HG03097 (cell line): ENCODE results near the gene SWI5.
"Not testable (repeated sequence)": the region's sequence is repeated elsewhere in the genome, so short reads cannot be mapped to it uniquely, and the experiment has no call there.

ENCODE experiments used
- ATAC-seq: cut with Tn5 transposase; IDR thresholded peaks from one replicate; pipeline ENCODE4 v1.9.1; 2021; ENCODE audit not compliant: unreplicated experiment, low FRiP score

SWI5 gene

DNA sequence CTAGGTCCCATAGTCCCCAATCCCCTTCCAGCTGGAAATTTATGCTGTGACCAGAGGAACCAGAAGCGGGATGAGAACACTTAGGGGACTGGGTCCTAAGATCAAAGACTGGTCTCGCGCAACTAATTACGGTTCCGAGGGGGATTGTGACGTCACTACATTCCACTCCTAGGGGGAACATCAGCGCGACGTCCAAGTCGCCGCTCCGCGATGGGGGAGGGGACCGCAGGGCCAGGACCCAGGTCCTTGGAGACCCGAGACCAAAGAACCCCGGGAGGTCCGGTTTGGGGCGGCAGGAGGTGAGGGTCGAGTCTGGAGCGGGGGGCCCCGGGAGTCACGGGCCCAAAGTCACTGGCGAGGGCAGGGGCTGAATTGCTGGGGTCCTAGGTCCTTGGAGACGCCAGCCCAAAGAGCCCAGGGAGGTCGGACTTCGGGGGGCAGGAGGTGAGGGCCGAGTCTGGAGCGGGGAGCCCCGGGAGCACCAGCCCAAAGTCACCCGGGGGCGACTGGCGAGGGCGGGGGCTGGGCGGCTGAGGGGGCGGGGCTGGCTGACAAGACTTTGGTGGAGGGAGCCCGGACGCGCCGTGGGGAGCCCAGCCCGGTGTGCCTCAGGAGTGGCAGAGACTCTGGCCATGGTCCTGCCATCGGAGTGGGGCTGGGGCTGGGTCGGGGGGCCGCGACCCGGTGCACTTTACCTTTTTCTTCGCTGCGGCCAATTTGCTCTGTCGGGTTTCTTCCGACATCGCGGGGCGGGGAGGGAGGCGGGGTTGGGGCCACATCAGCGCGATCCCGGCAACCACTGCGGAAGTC, 673 bp upstream of the SWI5 start, which contains the start of gene GOLGA2:
Gene GOLGA2 (minus strand): TSS at position 810 of the 810 bp plus-strand sequence. CDS start 31 bp downstream, at position 779.
- ATAC-seq, result peak; percentile 35

DNA sequence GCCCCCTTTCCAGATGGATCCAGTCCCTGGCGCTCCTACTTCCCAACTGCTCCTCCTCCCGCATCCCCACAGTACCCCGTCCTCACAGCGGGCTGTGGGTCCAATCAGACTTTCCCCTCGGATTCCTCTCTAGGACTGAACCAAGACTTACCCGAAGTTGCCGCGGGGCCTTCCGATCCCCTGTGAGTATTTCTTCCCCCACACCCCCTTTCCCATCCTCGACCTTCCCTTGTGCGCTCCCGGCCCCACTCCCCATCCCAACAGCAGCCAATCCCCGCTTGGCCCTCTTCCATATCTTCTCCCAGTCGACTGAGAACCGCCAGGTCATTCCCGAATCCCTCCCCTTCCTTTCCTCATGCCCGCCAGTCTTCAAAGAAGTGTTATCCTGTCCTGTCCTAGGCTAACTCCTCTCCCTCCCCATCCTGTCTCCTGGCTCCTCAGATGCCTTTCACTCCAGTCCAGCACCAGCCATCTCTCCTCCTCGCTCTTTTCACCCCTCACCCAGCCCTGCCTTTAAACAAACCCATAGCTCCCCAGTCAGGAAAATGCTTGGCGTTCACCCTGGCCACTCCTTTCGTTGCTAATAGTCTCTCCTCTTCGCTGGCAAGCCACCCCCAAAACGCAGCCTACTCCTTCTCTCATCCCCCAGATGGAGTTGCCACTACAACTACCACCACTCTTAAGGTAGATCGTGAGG, 646 bp downstream of the SWI5 start:
- no peak for ATAC-seq

DNA sequence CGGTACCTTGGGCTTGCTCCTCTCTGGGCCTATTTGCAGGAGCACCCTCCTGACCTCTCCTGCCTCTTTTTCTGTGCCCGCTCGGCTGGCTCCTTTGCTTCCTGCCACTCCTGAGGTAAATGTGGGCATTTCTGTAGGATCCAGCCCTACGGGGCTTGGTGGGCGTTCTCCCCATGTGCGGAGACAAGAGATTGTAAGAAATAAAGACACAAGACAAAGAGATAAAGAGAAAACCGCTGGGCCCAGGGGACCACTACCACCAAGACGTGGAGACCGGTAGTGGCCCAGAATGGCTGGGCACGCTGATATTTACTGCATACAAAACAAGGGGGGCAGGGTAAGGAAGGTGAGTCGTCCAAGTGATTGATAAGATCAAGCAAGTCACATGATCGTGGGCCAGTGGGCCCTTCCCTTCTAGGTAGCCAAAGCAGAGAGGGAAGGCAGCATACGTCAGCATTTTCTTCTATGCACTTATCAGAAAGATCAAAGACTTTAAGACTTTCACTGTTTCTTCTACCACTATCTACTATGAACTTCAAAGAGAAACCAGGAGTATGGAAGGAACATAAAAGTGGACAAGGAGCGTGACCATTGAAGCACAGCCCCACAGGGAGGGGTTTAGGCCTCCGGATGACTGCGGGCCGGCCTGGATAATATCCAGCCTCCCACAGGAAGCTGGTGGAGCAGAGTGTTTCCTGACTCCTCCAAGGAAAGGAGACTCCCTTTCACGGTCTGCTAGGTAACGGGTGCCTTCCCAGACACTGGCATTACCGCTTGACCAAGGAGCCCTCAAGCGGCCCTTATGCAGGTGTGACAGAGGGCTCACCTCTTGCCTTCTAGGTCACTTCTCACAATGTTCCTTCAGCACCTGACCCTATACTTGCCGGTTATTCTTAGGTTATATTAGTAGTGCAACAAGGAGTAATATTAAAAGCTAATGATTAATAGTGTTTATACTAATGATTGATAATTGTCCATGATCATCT, 3.3 kb downstream of the SWI5 start:
- ATAC-seq, result not testable (repeated sequence)

DNA sequence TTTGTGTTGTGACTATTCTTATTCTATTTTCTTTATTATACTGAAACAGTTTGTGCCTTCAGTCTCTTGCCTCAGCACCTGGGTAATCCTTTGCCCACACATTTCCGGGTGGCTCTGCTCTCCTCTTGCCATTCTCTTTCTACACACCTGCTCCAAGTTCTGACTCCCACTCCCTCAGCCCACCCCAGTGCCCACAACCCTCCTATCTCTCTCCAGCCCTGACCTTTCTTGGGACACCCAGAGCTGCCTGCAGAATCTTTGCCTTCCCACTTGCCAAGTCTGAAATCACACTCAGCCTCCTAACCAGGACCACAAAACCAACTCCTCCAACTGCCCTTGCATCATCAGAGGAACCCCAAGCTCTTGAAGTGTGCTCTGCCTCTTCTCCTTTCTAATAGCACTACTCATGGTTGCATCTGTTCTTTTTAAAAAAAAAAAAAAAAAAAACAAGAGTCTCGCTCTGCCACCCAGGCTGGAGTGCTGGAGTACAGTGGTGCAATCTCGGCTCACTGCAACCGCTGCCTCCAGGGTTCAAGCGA, 4.1 kb downstream of the SWI5 start:
- no peak for ATAC-seq

DNA sequence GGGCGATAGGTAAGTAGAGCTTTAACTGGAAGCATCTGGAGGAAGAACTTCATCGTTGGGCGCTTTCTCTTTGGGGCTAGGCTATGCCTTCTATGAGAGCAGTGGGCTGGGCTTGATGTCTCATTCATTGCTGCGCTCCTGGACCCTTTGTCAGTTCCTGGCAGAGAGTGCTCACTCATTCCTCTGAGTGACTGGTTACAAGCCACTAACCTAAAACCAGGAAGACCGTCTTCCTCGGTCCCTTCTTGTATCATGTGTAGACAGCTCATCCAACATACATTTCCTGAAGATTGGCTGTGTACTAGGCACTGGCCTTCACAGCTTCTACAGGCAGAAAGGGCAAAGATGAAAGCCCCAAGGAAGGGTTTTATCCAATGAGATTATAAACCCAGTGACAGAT, 6.4 kb downstream of the SWI5 start:
- ATAC-seq, result no peak

DNA sequence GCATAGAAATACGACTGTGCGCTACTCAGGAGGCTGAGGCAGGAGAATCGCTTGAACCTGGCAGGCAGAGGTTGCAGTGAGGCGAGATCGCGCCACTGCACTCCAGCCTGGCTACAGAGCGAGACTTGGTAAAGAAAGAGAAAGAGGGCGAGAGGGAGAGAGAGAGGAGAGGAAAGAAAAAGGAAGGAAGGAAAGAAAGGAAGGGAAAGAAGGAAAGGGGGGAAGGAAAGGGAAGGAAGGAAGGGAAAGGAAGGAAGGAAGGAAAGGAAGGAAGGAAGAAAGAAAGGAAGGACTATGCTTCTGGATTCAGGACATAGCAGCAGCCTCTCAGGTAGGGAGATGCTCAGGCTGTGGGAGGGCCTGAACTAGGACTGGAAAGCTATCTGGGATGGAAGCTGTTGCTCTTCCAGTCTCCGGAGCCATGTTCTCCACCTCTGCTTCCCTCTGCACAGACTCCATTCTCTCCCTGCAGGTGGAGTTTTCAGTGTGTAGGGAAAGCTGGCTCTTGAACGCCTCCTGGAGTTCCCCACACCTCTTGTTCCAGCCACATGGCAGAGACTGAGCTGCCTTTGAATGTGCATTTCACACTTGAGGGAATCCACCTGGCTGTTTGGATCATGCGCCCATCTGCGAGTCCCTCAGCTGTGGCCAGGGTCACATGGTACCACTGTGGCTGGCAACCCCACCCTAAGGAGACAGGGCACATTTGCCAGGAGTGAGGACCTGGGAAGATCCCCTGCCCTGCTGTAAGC, 9.1 kb downstream of the SWI5 start:
- no peak for ATAC-seq

DNA sequence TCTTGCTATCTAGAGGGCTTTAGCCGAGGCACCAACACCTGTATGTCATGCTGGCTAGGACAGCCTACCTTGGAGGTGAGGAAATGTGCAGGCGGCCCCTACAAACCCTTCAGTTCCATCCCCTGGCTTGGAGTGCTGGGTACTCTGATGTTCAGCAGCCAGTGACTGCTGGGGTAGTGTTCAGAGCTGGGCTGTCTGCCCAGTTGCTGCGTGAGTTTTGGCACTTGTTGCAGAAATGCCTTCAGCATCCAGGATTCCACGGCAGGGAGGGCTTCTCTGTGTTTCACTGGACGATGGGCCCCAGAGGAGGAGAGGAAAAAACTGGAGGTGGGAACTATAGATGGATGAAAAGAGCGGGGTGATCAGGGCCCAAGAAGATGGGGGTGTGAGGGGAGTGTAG, 10.4 kb downstream of the SWI5 start:
- no peak for ATAC-seq

DNA sequence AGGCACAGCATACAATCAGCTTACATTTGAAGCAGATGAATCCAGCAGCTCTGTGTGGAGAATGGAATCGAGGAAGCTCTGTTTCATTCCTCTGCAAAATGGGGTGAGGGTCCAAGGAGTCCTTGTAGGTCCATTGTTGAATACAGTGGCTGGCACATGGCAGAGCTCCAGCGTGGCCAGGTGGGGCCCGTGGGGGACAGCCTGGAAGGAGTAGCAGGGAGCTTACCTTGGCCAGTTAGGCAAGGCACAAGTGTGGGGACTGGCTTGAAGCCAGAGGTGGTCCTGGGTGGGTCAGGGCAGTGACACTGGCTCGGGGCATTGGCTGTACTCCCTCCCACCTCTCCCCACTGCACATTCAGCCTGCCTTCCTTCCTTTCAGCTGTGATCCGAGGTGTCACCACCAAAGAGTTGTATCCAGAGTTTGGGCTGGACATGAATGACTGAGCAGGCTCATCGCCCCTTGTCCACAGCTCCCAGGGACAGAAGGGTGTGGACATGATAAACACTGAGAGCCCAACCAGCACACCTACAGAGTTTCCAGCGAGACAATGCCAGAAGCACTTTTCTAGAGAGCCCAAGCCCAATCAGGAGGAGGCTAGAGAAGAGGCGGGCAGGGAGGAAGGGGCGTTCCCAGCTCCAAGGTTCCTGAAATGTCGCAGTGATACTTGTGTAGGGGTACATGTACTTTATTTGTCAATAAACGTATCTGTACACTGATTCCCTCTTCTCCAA, 12.4 kb downstream of the SWI5 start:
- ATAC-seq, result no peak

DNA sequence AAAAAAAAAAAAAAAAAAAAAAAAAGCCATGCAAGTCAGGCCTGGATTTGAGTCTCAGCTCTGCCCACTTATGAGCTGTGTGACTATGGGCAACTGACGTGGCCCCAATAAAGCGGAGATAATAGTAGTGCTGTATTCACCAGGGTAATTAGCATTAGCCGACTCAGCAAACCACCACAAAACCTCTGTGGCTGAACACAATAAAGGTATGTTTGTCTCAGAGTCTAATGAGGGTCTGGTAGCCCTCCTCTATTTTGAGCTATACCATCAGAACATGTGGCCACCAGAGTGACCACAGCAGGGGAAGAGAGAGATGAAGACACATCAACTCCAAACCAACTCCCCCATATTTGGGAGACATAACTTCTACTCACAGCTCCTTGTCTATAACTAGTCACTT, 15.9 kb downstream of the SWI5 start:
- ATAC-seq, result no peak

DNA sequence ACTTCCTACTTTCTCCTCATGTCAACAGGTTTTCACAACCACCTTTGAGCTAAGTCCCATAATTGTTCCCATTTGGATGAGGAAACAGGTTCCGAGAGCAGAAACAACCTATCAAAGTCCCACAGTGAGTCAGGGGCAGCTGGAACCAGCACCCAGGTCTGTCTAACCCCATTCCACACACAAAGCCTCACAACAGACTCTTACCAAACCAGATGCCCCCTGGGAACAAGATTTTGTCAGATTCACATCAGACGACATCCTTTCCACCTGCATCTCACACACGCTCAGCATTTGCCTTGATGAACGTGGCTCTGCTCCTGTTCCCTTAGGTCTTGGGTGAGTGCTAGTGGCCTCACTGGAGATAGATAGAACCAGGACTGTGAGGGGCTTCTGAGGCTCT, 17.0 kb downstream of the SWI5 start:
- ATAC-seq, result no peak

DNA sequence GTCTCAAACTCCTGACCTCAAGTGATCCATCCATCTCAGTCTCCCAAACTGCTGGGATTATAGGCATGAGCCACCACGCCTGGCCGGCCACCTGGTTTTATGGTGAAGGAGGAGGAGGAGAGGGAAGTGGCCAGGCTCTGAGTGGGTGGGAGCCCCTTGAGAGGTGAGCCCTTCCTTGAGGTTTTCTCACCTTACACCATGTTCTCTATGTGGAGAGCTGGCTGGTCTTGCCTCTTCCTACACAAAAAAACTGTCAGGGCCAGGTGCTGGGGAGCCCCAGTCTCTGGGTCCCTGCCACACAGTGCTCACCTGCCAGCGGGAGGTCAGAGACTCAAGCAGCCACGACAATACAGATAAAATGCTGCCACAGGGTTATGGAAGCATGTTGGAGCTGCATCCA, 18.1 kb downstream of the SWI5 start:
- ATAC-seq, result no peak

DNA sequence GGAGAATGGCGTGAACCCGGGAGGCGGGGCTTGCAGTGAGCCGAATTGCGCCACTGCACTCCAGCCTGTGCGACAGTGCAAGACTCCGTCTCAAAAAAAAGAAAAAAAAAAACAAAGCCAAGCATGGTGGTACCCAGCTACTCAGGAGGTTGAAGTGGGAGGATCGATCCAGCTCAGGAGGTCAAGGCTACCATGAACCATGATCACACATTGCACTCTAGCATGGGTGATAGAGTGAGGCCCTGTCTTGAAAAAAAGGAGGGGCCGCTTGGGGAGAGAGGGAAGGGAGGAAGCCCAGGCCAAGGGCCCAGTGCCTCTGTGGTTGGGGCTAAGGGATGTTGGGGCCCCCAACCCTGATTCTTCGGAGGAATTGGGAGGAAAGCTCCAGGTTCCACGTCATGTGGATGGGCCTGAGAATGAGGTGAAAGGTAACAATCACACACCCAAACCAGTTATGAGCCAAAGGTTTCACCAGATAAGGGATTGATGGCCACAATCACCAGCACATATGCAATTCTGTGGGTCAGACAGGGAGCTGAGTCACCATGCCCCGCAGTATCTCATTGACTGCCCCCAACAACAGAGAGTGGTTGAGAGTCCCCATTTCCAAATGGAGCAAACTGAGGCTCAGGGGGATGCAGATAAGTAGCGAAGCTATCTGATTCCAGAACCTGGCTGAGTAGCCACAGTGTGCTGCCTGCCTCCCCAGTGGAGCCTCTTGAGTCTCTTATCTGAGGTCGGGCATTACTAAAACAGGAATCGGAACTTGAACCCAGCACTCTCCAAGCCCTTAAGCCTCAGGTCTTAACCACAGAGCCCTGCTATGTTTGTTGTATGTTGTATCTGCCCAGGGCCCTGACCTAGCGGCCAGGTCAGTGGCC, 20.5 kb downstream of the SWI5 start:
- no peak for ATAC-seq

DNA sequence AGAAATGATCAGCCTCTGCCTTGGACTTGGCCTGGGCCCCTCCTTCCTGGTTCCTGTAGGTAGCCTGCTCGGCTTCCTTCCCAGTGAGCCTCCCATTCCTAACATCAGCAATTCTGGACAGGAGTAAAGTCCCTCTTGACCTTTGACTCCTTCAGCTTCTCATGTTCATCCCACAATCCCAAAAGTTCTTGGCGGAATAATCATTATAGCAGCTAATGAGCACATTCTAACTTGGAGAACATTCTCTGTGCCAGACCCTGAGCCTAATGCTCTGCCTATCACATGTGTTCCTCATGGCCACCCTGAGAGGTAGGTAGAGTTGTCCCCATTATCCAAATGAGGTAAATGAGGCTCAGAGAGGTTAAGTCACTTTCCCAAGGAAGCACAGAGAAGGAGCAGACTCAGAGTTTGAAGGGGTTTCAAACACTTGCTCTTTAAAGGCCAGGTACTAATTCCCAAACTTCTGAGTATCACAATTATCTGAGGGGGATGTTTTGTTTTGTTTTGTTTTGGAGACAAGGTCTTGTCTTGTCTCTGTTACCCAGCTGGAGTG, 21.2 kb downstream of the SWI5 start:
- no peak for ATAC-seq

DNA sequence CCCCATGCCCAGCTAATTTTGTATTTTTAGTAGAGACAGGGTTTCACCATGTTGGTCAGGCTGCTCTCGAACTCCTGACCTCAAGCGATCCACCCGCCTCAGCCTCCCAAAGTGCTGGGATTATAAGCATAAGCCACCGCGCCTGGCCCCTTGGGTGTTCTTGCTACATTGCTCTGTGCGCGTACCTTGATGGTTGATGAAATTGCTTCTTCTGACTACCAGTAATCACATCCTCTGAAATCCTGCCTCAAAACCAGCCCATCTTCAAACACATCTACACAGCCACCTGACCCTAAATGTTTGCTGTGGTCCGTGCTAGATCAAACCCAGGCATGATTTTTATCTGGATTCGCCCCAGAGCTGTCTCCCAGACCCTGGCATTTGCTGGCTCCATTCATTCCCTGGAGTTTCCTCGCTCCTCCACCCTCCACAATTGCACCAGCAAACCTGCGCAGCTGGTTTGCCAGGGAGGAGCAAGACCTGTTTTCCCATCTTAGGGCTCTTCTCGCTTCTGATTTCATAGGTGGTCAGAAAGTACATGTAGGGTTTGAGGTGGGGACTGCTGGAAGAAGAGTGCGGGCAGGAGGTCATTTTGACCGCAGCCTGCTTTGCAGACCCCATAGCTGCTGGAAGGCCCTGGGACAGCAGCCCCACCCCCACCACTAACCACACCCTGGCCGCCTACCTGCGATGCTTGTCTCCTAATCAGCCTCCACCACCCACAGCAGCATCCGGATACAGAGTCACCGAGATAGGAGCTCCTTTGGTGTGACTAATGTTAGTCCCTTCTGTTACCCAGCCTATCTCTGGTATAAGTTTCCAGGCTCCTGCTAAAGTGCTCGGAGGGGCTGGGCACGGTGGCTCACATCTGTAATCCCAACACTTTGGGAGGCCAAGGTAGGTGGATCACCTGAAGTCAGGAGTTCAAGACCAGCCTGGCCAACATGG, 22.7 kb downstream of the SWI5 start:
- no peak for ATAC-seq

DNA sequence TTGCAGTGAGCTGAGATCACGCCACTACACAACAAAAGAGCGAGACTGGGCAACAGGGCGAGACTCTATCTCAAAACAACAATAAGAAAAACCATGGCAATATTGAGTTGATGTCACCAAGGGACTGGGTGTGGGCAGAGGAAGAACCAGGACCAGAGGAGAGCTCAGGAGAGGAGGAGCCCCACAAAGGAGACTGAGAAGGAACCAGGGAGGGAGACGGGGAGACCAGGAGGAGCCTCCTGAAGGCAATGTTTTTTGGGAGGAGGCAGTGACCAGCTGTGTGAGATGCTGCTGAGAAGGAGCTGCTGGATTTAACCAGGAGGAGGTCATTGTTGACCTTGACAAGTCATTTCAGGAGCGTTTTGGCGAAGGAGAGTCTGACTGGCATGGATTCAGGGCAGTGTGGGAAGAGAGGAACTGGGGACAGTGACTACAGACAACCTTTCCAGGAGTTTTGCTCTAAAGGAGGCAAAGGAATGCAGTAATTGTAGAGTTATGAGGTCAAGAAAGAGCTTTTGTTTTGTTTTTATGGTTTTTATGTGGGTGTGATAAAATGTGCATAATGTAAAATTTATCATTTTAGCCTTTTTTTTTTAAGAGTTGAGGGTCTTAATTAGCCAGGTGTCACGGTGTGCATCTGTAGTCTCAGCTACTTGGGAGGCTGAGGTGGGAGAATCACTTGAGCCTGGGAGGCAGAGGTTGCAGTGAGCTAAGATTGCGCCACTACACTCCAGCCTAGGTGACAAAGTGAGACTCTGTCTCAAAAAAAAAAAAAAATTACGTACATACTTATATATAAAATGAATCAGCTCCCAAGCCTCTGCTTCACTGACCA, 28.3 kb downstream of the SWI5 start:
- ATAC-seq, result no peak

DNA sequence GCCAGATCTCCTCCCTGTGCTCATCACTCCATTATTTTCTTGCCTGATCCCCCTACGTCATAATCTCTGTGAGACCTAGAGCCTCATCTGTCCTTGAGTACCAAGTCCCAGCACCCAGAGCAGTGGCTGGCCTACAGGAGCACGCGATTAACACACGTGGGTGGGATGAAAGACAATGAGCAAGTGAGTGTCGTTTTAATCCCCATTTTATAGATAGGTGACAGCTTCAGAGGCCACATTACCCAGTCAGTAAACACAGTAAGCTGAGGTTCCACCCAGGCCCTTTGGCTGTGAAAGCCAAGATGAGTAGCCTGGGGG, 28.9 kb downstream of the SWI5 start:
- no peak for ATAC-seq
